ENCODE measurements around the gene PIGR. TPM values are rescaled to one million over a fixed set of nuclear protein-coding genes. Genes with fewer than 3 reads are reported as not detected.
A peak's percentile ranks its signal among the peaks of the same experiment; 100 is the strongest.

PIGR gene
- total and polyA plus RNA-seq, 2 of the 8 experiments (the other 6 are each of a cell fraction or from before 2014, with no cell fraction given) = not detected

GRCh38 chr1:206911064-206911663, 35.1 kb downstream of the PIGR start:
- Histone ChIP-seq H3K79me2 (ENCODE audit: control insufficient read depth in 1 of 2, insufficient read depth in 2 of 2, low read length in 2 of 2) (no peaks in the 10 kb centered on the region), H3K4ac (replicated peaks; ENCODE audit: insufficient read length, low read depth, low read length) (no peak overlapping the region), H2AK5ac (ENCODE audit: low read depth, low read length) (no peak overlapping the region), H4K5ac (ENCODE audit: insufficient read length, low read depth, low read length) (no peak overlapping the region), H3K4me1 (replicated peaks in 1 of 4; ENCODE audit: control insufficient read depth in 3 of 4, insufficient read depth in 4 of 4, low read length in 3 of 4) (peaks cover 0 to 7% (median 3%) of the 10 kb centered on the region in 4 experiments; a peak in 4 of 7 replicates), H3K23ac (ENCODE audit: insufficient read length) (no peak overlapping the region), H3K79me1 (ENCODE audit: low read depth, low read length) (no peaks in the 10 kb centered on the region), H2BK15ac (ENCODE audit: low read length) (no peak overlapping the region), H3K4me3 (ENCODE audit: extremely low read depth in 1 of 4, insufficient read depth in 2 of 4, low read depth in 3 of 4, low read length in 4 of 4) (no peak overlapping the region), H3K23me2 (ENCODE audit: low read depth, low read length) (peaks cover 8% of the 10 kb centered on the region; the same call in 1 of the 2 replicates), H2BK12ac (ENCODE audit: low read depth, low read length) (no peak overlapping the region), H2BK20ac (ENCODE audit: low read length) (no peak overlapping the region), H3K27me3 (replicated peaks in 1 of 4; ENCODE audit: control insufficient read depth in 3 of 4, extremely low read depth in 1 of 4, insufficient read depth in 3 of 4, low read length in 3 of 4) (peaks cover 9 to 34% (median 29%) of the 10 kb centered on the region in 4 experiments), H3K9me3 (ENCODE audit: insufficient read depth in 2 of 2, low read depth in 1 of 2, low read length in 1 of 2) (no peaks in the 10 kb centered on the region), H2BK120ac (replicated peaks; ENCODE audit: low read depth, low read length) (no peak overlapping the region), H3K14ac (ENCODE audit: insufficient read length) (no peak overlapping the region), H4K91ac (replicated peaks; ENCODE audit: insufficient read length, low read length) (no peak overlapping the region), H3K56ac (replicated peaks; ENCODE audit: insufficient read length, low read depth, low read length) (no peak overlapping the region), H3K9ac (replicated peaks in 1 of 4; ENCODE audit: extremely low read depth in 1 of 4, low read depth in 3 of 4, low read length in 3 of 4) (no peak overlapping the region), H2AFZ (ENCODE audit: low read length) (no peak overlapping the region), H3K4me2 (ENCODE audit: insufficient read depth in 1 of 2, low read depth in 2 of 2, low read length in 2 of 2) (no peak overlapping the region), H2BK5ac (ENCODE audit: low read depth, low read length) (no peak overlapping the region), H4K20me1 (replicated peaks in 1 of 2; ENCODE audit: control insufficient read depth in 1 of 2, insufficient read depth in 2 of 2, low read length in 2 of 2) (no peaks in the 10 kb centered on the region), H3K18ac (ENCODE audit: extremely low read depth, low read length) (no peak overlapping the region), H3K36me3 (ENCODE audit: control insufficient read depth in 2 of 4, insufficient read depth in 4 of 4, low read length in 3 of 4) (no peaks in the 10 kb centered on the region), H4K8ac (ENCODE audit: extremely low read depth, insufficient read depth, low read length) (no peak overlapping the region), H3K27ac (ENCODE audit: low read depth, low read length) (no peak overlapping the region)
- DNase-seq (ENCODE audit: low read depth in 1 of 2, low spot score in 2 of 2) (no peak), FAIRE-seq (no peak)
- POLR2A ChIA-PET (ENCODE audit: partially characterized antibody) = no interaction called here
- CTCF ChIA-PET (ENCODE audit: partially characterized antibody) = interaction anchor here (0.5 to 12.9 kb wide), 68 partner anchors 10 to 438 kb away, joined by 3 to 180 read pairs (median 6); partner anchors contain the start of genes FCAMR, FCMR, IL19 and IL20
- 38% methylated on average over 1 of the region's 1 CpG; no CpG with 5 or more reads in 1 of the 2 experiments for WGBS, 2 experiments (ENCODE audit: extremely low coverage in 1 of 2, insufficient coverage in 1 of 2, insufficient read length in 1 of 2, insufficient replicate concordance in 2 of 2, low coverage in 1 of 2, low lambda C conversion rate in 2 of 2, missing lambda C conversion rate in 1 of 2)
- no peak for TF ChIP-seq CHD2 (IDR thresholded peaks at IDR 0.05; ENCODE audit: low read length)
- no peak for TF ChIP-seq CBX5 (IDR thresholded peaks at IDR 0.05; ENCODE audit: low read depth, low read length)
- no peak for TF ChIP-seq SAP30 (IDR thresholded peaks at IDR 0.05; ENCODE audit: insufficient read depth, insufficient replicate concordance, low read length)
- TF ChIP-seq FOSL1 (IDR thresholded peaks at IDR 0.05; ENCODE audit: insufficient read depth, low read depth, low read length) = no peak
- no peak for TF ChIP-seq E2F6 (IDR thresholded peaks at IDR 0.05)
- TF ChIP-seq HDAC6 (IDR thresholded peaks at IDR 0.05; ENCODE audit: low read depth, low read length) = no peak
- TF ChIP-seq POU5F1 (IDR thresholded peaks at IDR 0.05; ENCODE audit: low read depth, low read length) = no peak
- peak in 2 of 3 experiments; percentile 43 to 58; a peak in 3 of 4 replicates for TF ChIP-seq CTCF (IDR thresholded peaks at IDR 0.05; ENCODE audit: control extremely low read depth in 1 of 3, insufficient read depth in 1 of 3, low read depth in 1 of 3, low read length in 3 of 3)
- no peak for TF ChIP-seq SIRT6 (IDR thresholded peaks at IDR 0.05; ENCODE audit: low read length)
- no peak for TF ChIP-seq TEAD4 (IDR thresholded peaks at IDR 0.05; ENCODE audit: low read depth, low read length)
